ENCODE results near the gene CCL5.

CCL5 gene

DNA sequence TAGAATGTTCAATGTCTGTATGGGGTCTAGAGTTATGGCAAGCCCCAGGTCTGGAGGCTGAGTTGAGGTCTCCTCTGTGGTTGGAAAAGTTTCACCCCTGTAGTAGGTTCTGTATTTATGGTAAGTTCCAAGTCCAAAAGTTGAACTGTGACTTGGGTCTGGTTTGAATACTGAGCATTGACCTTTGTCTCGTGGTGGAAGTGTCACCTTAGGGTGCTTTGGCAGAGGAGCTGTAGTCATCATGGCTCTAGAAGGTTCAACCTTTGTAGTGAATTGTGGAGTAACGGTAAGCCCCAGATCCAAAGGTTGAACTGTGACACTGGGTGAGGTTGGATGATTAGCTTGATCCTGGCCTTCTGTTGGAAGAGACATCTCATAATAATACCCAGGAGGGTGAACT is 32.8 kb upstream of the CCL5 start:
- Histone ChIP-seq H3K4me2 (no peak overlapping the region), H3K27ac (no peak overlapping the region), H3K4me1 (no peaks in the 10 kb centered on the region), H3K4me3 (no peak overlapping the region), H4K20me1 (no peaks in the 10 kb centered on the region), H3K36me3 (no peaks in the 10 kb centered on the region; the same call in 1 of the 2 replicates), H3K27me3 (no peaks in the 10 kb centered on the region), H3K9ac (no peak overlapping the region), H3K9me3 (0 out of 2 replicates have a peak, but pooled peaks cover 6% of the 10 kb centered on the region)
- no peak for TF ChIP-seq Cebpa-rat (IDR thresholded peaks at IDR 0.05)

DNA sequence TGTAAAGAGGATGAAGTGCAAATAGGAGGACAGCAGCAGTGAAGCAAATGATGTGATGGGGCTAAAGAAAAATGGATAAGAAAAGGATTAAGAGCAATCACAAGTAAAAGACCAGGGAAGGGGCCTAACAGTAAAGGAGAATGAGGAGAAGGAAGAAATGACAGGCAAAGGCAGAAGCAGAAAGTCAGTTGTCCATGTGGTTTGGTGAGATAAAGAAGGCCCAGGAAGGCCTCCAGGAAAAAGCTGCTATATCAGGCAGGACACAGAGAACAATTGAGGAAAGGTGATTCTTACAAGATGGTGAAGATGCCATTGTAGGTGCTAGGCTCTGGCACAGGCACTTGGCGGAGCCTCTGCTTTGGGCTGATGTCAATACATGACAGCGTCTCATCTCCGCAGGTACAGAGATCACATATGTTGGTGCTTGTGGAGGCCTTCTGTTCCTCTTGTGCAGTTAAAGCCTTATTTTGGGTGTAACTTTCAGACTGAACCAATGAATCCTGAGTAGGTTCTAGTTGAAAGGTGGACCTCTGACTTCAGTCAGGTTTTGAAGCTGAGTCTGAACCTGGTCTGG is 32.3 kb upstream of the CCL5 start:
- no peak overlapping the region for H3K9ac ChIP-seq
- no peak for TF ChIP-seq Cebpa-rat (IDR thresholded peaks at IDR 0.05)
- no peaks in the 10 kb centered on the region for H3K27me3 ChIP-seq
- H3K4me1 ChIP-seq, result no peaks in the 10 kb centered on the region
- H3K27ac ChIP-seq, result no peak overlapping the region
- H3K4me2 ChIP-seq, result no peak overlapping the region
- no peaks in the 10 kb centered on the region; the same call in 1 of the 2 replicates for H3K36me3 ChIP-seq
- H4K20me1 ChIP-seq, result no peaks in the 10 kb centered on the region
- 0 out of 2 replicates have a peak, but pooled peaks cover under 1% of the 10 kb centered on the region for H3K9me3 ChIP-seq
- H3K4me3 ChIP-seq, result no peak overlapping the region

DNA sequence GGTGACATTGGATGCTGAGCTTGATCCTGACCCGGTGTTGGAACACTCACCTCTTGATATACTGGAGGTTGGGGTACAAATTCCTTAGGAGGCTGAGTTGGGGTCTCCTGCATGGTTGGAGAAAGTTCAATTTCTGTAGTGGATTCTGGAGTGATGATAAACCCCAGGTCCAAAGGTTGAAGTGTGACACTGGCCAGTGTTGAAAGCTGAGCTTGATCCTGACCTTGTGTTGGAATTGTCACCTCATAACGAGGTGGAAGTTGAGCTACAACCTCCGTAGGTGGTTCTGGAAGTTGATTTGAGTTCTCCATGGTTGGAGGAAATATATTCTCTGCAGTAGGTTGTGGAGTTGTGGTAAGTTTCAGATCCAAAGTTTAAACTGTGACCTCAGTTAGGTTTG is 29.2 kb upstream of the CCL5 start:
- H3K4me2 ChIP-seq, result no peak overlapping the region
- H3K27ac ChIP-seq, result no peak overlapping the region
- no peak for TF ChIP-seq Cebpa-rat (IDR thresholded peaks at IDR 0.05)
- H3K36me3 ChIP-seq, result no peaks in the 10 kb centered on the region
- no peak overlapping the region for H3K9ac ChIP-seq
- no peaks in the 10 kb centered on the region for H4K20me1 ChIP-seq
- H3K4me1 ChIP-seq, result no peaks in the 10 kb centered on the region
- no peaks in the 10 kb centered on the region for H3K27me3 ChIP-seq
- H3K4me3 ChIP-seq, result no peak overlapping the region
- no peaks in the 10 kb centered on the region for H3K9me3 ChIP-seq

DNA sequence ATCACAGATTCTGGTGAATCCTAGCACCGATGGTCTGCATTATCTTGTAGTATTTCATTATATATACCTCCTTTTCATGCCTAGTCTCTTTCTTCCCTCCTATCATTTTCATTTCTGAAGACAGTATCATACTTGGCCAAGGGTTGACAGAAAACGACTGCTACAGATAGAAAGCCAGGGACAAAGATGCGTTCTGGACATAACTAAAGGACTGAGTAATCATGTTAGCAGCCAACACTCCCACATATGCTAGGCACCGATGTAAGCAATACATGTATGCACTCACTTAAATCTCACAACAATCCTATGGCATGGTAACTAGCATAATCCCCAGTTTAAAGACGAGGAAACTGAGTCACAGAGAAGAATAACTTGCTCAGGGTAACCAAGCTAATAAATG is 27.5 kb upstream of the CCL5 start:
- Histone ChIP-seq H3K4me3 (no peak overlapping the region), H3K36me3 (no peaks in the 10 kb centered on the region), H3K27me3 (no peaks in the 10 kb centered on the region), H3K9ac (no peak overlapping the region), H3K4me2 (no peak overlapping the region), H3K4me1 (no peaks in the 10 kb centered on the region), H4K20me1 (no peaks in the 10 kb centered on the region), H3K27ac (no peak overlapping the region), H3K9me3 (no peaks in the 10 kb centered on the region)
- TF ChIP-seq Cebpa-rat (IDR thresholded peaks at IDR 0.05), result no peak

DNA sequence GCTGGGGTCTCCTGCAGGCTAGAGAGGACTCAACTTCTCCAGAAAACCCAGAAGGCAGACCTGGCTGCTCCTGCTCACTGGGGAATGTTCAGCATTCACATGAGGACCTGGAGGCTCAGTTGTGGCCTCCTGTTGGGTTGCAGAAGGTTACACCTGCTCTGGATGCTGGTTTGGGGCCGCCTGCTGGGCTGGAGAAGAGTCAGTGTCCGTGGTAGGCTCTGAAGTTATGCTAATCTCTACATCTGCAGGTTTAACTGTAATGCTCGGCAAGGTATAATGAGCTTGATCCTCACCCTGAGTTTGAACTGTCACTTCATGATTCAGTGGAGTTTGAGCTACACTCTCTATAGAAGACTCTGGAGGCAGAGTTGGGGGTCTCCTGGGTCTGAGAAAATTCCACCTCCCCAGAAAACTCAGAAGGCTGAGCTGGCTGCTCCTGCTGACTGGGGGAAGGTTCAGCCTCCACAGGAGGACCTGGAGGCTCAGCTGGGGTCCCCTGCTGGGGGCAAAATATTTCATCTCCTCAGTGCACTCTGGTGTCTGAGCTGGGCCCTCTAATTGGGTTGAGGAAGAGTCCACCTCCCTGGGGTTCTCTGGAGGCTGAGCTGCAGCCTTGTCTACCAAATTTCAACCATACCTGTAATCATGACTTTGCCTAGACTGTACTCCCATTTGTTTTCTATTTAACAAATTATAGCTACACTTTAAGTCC is 26.9 kb upstream of the CCL5 start:
- H4K20me1 ChIP-seq, result no peaks in the 10 kb centered on the region
- TF ChIP-seq Cebpa-rat (IDR thresholded peaks at IDR 0.05), result no peak
- no peak overlapping the region for H3K9ac ChIP-seq
- no peaks in the 10 kb centered on the region for H3K27me3 ChIP-seq
- no peak overlapping the region for H3K4me2 ChIP-seq
- no peaks in the 10 kb centered on the region for H3K4me1 ChIP-seq
- H3K4me3 ChIP-seq, result no peak overlapping the region
- H3K27ac ChIP-seq, result no peak overlapping the region
- H3K9me3 ChIP-seq, result no peaks in the 10 kb centered on the region
- no peaks in the 10 kb centered on the region for H3K36me3 ChIP-seq

- no peaks in the 10 kb centered on the region for H4K20me1 ChIP-seq
- H3K27me3 ChIP-seq, result no peaks in the 10 kb centered on the region
- TF ChIP-seq Cebpa-rat (IDR thresholded peaks at IDR 0.05), result no peak
- no peaks in the 10 kb centered on the region for H3K36me3 ChIP-seq
- no peak overlapping the region for H3K4me3 ChIP-seq
- H3K9me3 ChIP-seq, result no peaks in the 10 kb centered on the region
- H3K4me1 ChIP-seq, result no peaks in the 10 kb centered on the region
- no peak overlapping the region for H3K9ac ChIP-seq
- H3K27ac ChIP-seq, result no peak overlapping the region
- no peak overlapping the region for H3K4me2 ChIP-seq
Measured at GRCh38 chr17:35906191-35906925, 26.2 kb upstream of the CCL5 start.

DNA sequence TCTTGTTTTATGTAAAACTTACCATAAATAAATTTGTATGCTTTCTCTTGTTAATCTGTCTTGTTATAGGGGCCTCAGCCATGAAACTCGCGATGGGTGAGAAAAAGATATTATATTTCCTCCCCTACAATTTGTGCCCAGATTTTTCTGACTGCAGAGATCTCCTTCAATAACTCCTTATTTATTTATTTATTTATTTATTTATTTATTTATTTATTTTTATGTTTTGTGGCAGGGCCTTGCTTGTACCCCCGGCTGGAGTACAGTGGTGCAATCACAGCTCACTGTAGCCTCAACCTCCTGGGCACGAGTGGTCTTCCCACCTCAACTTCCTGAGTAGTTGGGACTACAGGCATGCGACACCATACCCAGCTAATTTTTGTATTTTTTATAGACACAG is 23.3 kb upstream of the CCL5 start:
- Histone ChIP-seq H3K4me1 (peaks cover 8% of the 10 kb centered on the region), H3K27me3 (no peaks in the 10 kb centered on the region), H3K9me3 (no peaks in the 10 kb centered on the region), H3K4me3 (no peak overlapping the region), H4K20me1 (no peaks in the 10 kb centered on the region), H3K27ac (no peak overlapping the region), H3K4me2 (no peak overlapping the region), H3K9ac (no peak overlapping the region), H3K36me3 (no peaks in the 10 kb centered on the region)
- TF ChIP-seq Cebpa-rat (IDR thresholded peaks at IDR 0.05), result no peak

DNA sequence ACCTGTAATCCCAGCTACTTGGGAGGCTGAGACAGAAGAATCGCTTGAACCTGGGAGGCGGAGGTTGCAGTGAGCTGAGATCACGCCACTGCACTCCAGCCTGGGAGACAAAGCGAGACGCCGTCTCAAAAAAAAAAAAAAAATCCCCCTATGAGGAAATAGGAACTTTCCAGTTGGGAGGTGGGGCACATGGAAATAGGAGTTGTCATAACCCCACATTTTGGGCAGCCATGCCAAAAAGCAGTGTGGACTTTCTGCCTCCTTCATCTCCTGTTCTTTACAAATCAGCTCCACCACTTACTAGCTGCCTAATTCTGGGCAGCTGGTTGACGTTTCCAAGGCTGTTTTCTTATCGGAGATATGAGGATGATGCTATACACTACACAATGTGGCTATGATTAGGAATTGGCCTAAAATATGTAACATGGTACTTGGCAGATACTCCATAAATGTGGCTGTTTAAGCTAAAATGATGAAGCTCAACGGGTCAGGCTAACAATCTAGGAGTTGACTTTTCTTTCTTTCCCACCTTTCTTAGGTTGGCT is 21.5 kb upstream of the CCL5 start:
- Histone ChIP-seq H3K27ac (no peak overlapping the region), H3K27me3 (no peaks in the 10 kb centered on the region), H4K20me1 (no peaks in the 10 kb centered on the region), H3K4me3 (no peak overlapping the region), H3K36me3 (no peaks in the 10 kb centered on the region), H3K4me2 (no peak overlapping the region), H3K9me3 (no peaks in the 10 kb centered on the region), H3K4me1 (peaks cover 10% of the 10 kb centered on the region), H3K9ac (no peak overlapping the region)
- no peak for TF ChIP-seq Cebpa-rat (IDR thresholded peaks at IDR 0.05)

DNA sequence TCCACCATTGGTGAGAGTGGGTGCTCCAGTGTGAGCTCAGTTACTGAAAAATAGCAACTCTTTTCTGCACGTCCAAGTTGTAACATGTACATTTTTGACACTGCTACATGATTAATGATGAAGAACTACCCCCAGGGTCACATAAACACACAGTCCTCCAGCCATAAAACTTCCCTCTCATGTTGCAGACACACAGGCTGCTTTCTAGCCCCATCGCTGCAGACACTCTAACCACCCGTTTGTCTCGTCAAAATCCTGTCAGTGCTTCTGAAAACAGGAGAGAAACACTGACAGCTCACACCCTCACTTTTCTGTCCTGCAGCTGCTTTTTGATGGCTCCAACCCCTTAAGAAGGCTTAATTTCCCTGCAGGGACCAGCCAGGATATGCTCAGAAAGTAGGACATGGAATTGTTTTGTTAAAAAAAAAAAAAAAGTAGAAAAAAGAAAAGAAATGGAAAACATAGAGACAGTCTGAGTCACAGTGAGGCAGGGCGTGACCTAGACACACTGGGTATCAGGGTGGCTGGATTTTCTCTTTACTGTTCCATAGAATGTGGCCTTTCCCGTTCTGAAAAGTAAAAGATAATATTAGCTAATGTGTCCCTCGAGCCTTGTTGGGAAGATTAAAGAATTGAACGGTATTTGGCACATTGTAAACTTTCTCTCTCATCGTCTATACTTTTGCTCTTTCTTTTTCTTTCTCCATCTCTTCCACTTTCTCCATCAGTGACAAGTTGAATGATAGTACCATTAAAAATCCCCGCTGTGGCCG is 20.7 kb upstream of the CCL5 start:
- H3K4me2 ChIP-seq, result no peak overlapping the region
- no peaks in the 10 kb centered on the region for H3K36me3 ChIP-seq
- peaks cover 10% of the 10 kb centered on the region for H3K4me1 ChIP-seq
- no peak overlapping the region for H3K4me3 ChIP-seq
- H3K27ac ChIP-seq, result no peak overlapping the region
- no peaks in the 10 kb centered on the region for H3K27me3 ChIP-seq
- H3K9me3 ChIP-seq, result no peaks in the 10 kb centered on the region
- H3K9ac ChIP-seq, result no peak overlapping the region
- TF ChIP-seq Cebpa-rat (IDR thresholded peaks at IDR 0.05), result no peak
- H4K20me1 ChIP-seq, result no peaks in the 10 kb centered on the region

All from BLaER1 (cell line).